HEK293 (cell line): ENCODE data around the gene SYNDIG1L.

ENCODE experiments used
- CTCF ChIA-PET: fragments of 350-600 bp; formaldehyde crosslinking; extraction: SDS; loops from one replicate; lab custom pipeline; 2021; ENCODE audit warnings: antibody characterized with exemption; lab: Yijun Ruan, JAX
- POLR2A ChIA-PET: fragments of 300-600 bp; formaldehyde crosslinking; extraction: SDS; loops from one replicate; lab custom pipeline; 2020; ENCODE audit warnings: antibody characterized with exemption, inconsistent platforms; lab: Yijun Ruan, JAX
- H3K27ac ChIP-seq: fragments of 200-500 bp; sonication (Bioruptor generic); 2 replicates; pipeline ENCODE4 v1.5.1; 2014; ENCODE audit warnings: low read depth, low read length, control low read depth, inconsistent platforms; ENCODE audit errors: extremely low read depth
- H3K36me3 ChIP-seq, 2 experiments: fragments of 200-500 bp in 1 of 2; sonication (Bioruptor generic) in 1 of 2; 1 replicate in 1 of 2; 2 replicates in 1 of 2; pipeline ENCODE4 v1.5.1; 2014 to 2017; ENCODE audit warnings: inconsistent platforms in 2 of 2, low read length in 2 of 2; ENCODE audit not compliant: control insufficient read depth in 2 of 2, insufficient read depth in 1 of 2
- H3K4me1 ChIP-seq: fragments of 200-500 bp; sonication (Bioruptor generic); 2 replicates; pipeline ENCODE4 v1.5.1; 2014; ENCODE audit warnings: mild to moderate bottlenecking, low read length, inconsistent platforms; ENCODE audit not compliant: control insufficient read depth, insufficient read depth
- H3K4me3 ChIP-seq: 2 replicates; pipeline ENCODE4 v1.5.1; 2011; ENCODE audit warnings: low read depth, mild to moderate bottlenecking, control low read depth, low read length, moderate library complexity
- H3K9me3 ChIP-seq: fragments of 200-500 bp; sonication (Bioruptor generic); 2 replicates; pipeline ENCODE4 v1.5.1; 2014; ENCODE audit warnings: low read depth, low read length, inconsistent platforms; ENCODE audit not compliant: control insufficient read depth, insufficient read depth
- ATF2 ChIP-seq: fragments of 450-650 bp; formaldehyde crosslinking; IDR thresholded peaks from 2 replicates; pipeline ENCODE4 v1.5.1; 2016; ENCODE audit warnings: missing biosample characterization, missing genetic modification characterization, low read depth
- HOXA7 ChIP-seq: sonication (generic); formaldehyde crosslinking; IDR thresholded peaks from 2 replicates; pipeline ENCODE4 v1.8.1; 2022; ENCODE audit warnings: missing genetic modification reagents, borderline replicate concordance
- PBX3 ChIP-seq: sonication (generic); formaldehyde crosslinking; IDR thresholded peaks from 2 replicates; pipeline ENCODE4 v1.8.1; 2022; ENCODE audit warnings: mild to moderate bottlenecking, moderate library complexity, missing genetic modification reagents
- ZIC2 ChIP-seq: fragments of 450-650 bp; formaldehyde crosslinking; IDR thresholded peaks from 2 replicates; pipeline ENCODE4 v1.5.1; 2016; ENCODE audit warnings: missing biosample characterization, missing genetic modification characterization
- ZNF121 ChIP-seq: fragments of 450-650 bp; formaldehyde crosslinking; IDR thresholded peaks from 2 replicates; pipeline ENCODE4 v1.5.1; 2016; ENCODE audit warnings: missing biosample characterization, missing genetic modification characterization
- ZNF239 ChIP-seq: fragments of 450-650 bp; formaldehyde crosslinking; IDR thresholded peaks from 2 replicates; pipeline ENCODE4 v1.5.1; 2016; ENCODE audit warnings: missing biosample characterization, missing genetic modification characterization
- ZNF391 ChIP-seq: fragments of 450-650 bp; formaldehyde crosslinking; IDR thresholded peaks from 2 replicates; pipeline ENCODE4 v1.5.1; 2016; ENCODE audit warnings: low read depth, missing biosample characterization, missing genetic modification characterization, borderline replicate concordance
- ZNF518A ChIP-seq: fragments of 450-650 bp; formaldehyde crosslinking; conservative IDR thresholded peaks from 2 replicates; pipeline ENCODE4 v1.5.1; 2016; ENCODE audit warnings: low read depth, missing biosample characterization, missing genetic modification characterization
- ZNF626 ChIP-seq: fragments of 450-650 bp; sonication (Bioruptor Pico); formaldehyde crosslinking; IDR thresholded peaks from 2 replicates; pipeline ENCODE4 v1.5.1; 2018; ENCODE audit warnings: missing biosample characterization, missing genetic modification characterization, inconsistent platforms
- ZNF629 ChIP-seq: fragments of 450-650 bp; formaldehyde crosslinking; IDR thresholded peaks from 2 replicates; pipeline ENCODE4 v1.5.1; 2017; ENCODE audit warnings: missing biosample characterization, missing genetic modification characterization
- ZNF660 ChIP-seq: fragments of 450-650 bp; IDR thresholded peaks from 2 replicates; pipeline ENCODE4 v1.5.1; 2018; ENCODE audit warnings: missing biosample characterization, mild to moderate bottlenecking, missing genetic modification characterization
- ZNF701 ChIP-seq: fragments of 450-650 bp; formaldehyde crosslinking; IDR thresholded peaks from 2 replicates; pipeline ENCODE4 v1.5.1; 2016; ENCODE audit warnings: missing biosample characterization, missing genetic modification characterization
- ZNF776 ChIP-seq: fragments of 450-650 bp; formaldehyde crosslinking; IDR thresholded peaks from 2 replicates; pipeline ENCODE4 v1.5.0; 2017; ENCODE audit warnings: missing biosample characterization, missing genetic modification characterization, borderline replicate concordance
- ZNF830 ChIP-seq: fragments of 450-650 bp; IDR thresholded peaks from 2 replicates; pipeline ENCODE4 v1.5.0; 2018; ENCODE audit warnings: missing biosample characterization, missing genetic modification characterization, low read depth, mild to moderate bottlenecking, moderate library complexity
- ZXDB ChIP-seq: fragments of 450-650 bp; formaldehyde crosslinking; IDR thresholded peaks from 2 replicates; pipeline ENCODE4 v1.5.1; 2016; ENCODE audit warnings: missing biosample characterization, missing genetic modification characterization
- TF ChIP-seq, protein P1 (sequence below): fragments of 450-650 bp; formaldehyde crosslinking; IDR thresholded peaks from 2 replicates; pipeline ENCODE4 v1.5.1; 2016; ENCODE audit warnings: missing biosample characterization, missing genetic modification characterization
- TF ChIP-seq, protein P2 (sequence below): fragments of 450-650 bp; formaldehyde crosslinking; IDR thresholded peaks from 2 replicates; pipeline ENCODE4 v1.5.1; 2016; ENCODE audit warnings: missing biosample characterization, missing genetic modification characterization, borderline replicate concordance
- TF ChIP-seq, protein P3 (sequence below): fragments of 450-650 bp; formaldehyde crosslinking; IDR thresholded peaks from 2 replicates; pipeline ENCODE4 v1.5.0; 2017; ENCODE audit warnings: missing biosample characterization, missing genetic modification characterization, borderline replicate concordance
- TF ChIP-seq, protein P4 (sequence below): fragments of 450-650 bp; formaldehyde crosslinking; IDR thresholded peaks from 2 replicates; pipeline ENCODE4 v1.5.1; 2016; ENCODE audit warnings: missing biosample characterization, missing genetic modification characterization

Gene SYNDIG1L

DNA sequence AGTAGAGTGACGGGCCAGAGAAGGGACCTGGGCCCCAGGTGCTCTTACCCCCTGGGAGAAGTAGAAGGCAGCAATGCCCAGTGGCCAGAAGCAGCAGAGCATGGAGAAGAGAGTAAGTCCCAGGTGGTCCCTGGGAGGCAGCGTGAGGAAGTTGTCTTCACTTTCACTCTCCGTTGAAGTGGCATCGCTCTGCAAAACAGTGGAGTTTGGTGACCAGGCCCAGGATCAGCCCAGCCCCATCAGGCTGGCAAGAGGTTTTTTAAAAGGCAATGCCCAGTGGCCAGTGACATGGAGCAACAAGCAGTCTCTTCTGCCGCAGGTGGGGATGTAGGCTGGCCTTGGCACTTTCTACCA is 18.2 kb downstream of the SYNDIG1L start:
- ChIA-PET CTCF (no interaction called here), POLR2A (no interaction called here)
- Histone ChIP-seq H3K27ac (no peak overlapping the region), H3K36me3 (no peaks in the 10 kb centered on the region), H3K4me1 (no peaks in the 10 kb centered on the region), H3K4me3 (no peak overlapping the region), H3K9me3 (no peaks in the 10 kb centered on the region)
- TF ChIP-seq, protein P1, sequence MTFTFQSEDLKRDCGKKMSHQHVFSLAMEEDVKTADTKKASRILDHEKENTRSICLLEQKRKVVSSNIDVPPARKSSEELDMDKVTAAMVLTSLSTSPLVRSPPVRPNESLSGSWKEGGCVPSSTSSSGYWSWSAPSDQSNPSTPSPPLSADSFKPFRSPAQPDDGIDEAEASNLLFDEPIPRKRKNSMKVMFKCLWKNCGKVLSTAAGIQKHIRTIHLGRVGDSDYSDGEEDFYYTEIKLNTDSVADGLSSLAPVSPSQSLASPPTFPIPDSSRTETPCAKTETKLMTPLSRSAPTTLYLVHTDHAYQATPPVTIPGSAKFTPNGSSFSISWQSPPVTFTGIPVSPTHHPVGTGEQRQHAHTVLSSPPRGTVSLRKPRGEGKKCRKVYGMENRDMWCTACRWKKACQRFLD: no peak
- TF ChIP-seq ZNF239 (tag by site-specific recombination) (no peak), ZNF776 (tag by site-specific recombination) (no peak), PBX3 (no peak), ZNF629 (tag by site-specific recombination) (no peak), ZNF660 (no peak), ZNF121 (tag by site-specific recombination) (no peak), HOXA7 (CRISPR knock-in tag) (no peak), ZXDB (no peak), ZNF391 (tag by site-specific recombination) (no peak), ZIC2 (tag by site-specific recombination) (no peak), ATF2 (tag by site-specific recombination) (no peak)
- TF ChIP-seq, protein P2, sequence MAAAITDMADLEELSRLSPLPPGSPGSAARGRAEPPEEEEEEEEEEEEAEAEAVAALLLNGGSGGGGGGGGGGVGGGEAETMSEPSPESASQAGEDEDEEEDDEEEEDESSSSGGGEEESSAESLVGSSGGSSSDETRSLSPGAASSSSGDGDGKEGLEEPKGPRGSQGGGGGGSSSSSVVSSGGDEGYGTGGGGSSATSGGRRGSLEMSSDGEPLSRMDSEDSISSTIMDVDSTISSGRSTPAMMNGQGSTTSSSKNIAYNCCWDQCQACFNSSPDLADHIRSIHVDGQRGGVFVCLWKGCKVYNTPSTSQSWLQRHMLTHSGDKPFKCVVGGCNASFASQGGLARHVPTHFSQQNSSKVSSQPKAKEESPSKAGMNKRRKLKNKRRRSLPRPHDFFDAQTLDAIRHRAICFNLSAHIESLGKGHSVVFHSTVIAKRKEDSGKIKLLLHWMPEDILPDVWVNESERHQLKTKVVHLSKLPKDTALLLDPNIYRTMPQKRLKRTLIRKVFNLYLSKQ: no peak
- TF ChIP-seq, protein P3, sequence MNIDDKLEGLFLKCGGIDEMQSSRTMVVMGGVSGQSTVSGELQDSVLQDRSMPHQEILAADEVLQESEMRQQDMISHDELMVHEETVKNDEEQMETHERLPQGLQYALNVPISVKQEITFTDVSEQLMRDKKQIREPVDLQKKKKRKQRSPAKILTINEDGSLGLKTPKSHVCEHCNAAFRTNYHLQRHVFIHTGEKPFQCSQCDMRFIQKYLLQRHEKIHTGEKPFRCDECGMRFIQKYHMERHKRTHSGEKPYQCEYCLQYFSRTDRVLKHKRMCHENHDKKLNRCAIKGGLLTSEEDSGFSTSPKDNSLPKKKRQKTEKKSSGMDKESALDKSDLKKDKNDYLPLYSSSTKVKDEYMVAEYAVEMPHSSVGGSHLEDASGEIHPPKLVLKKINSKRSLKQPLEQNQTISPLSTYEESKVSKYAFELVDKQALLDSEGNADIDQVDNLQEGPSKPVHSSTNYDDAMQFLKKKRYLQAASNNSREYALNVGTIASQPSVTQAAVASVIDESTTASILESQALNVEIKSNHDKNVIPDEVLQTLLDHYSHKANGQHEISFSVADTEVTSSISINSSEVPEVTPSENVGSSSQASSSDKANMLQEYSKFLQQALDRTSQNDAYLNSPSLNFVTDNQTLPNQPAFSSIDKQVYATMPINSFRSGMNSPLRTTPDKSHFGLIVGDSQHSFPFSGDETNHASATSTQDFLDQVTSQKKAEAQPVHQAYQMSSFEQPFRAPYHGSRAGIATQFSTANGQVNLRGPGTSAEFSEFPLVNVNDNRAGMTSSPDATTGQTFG (tag by site-specific recombination): no peak

DNA sequence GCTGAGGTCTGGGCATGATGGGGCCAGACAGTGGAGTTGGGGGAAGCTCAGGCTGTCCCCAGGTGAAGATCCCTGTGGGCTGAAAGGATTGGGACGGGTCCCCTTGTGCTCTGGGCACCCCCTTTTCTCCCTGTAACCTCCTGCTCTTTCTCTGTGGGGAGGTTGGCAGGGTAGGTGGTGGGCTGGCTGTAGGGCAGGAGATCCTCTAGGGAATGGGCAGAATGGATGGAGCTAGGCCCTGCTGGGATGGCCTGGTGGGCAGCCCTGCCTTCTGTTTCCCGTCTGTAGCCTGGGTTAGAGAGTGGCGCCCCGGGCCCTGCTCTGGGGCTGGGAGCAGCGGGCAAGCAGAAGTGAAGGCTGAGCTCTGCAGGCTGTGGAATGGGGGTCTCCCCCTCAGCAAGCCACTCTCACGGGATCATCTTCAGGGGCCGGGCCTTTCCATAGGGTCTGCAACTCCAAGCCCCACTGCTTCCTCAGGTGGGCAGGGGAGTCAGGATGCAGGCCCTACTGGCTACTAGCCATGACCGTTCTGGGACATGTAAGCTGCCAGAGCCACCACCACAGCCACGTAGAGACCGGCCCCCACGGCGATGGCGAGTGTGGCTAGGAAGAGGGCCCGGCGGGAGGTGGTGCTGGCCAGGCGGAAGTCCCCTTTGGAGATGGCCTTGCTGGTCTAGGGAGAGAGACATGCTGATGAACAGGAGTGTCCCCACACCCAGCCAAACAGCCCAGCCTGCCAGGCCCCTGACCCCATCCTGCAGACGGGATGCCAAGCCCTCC is 18.8 kb downstream of the SYNDIG1L start:
- CTCF ChIA-PET: no interaction called here
- H3K9me3 ChIP-seq: no peaks in the 10 kb centered on the region
- POLR2A ChIA-PET: no interaction called here
- no peaks in the 10 kb centered on the region for H3K36me3 ChIP-seq
- H3K27ac ChIP-seq: no peak overlapping the region
- H3K4me1 ChIP-seq: no peaks in the 10 kb centered on the region
- H3K4me3 ChIP-seq: no peak overlapping the region
- TF ChIP-seq ZNF518A (tag by site-specific recombination): no peak
- no peak for TF ChIP-seq ZNF830 (tag by site-specific recombination)
- no peak for TF ChIP-seq ZNF626
- TF ChIP-seq, protein P4, sequence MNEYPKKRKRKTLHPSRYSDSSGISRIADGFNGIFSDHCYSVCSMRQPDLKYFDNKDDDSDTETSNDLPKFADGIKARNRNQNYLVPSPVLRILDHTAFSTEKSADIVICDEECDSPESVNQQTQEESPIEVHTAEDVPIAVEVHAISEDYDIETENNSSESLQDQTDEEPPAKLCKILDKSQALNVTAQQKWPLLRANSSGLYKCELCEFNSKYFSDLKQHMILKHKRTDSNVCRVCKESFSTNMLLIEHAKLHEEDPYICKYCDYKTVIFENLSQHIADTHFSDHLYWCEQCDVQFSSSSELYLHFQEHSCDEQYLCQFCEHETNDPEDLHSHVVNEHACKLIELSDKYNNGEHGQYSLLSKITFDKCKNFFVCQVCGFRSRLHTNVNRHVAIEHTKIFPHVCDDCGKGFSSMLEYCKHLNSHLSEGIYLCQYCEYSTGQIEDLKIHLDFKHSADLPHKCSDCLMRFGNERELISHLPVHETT (tag by site-specific recombination): no peak
- TF ChIP-seq ZNF701 (tag by site-specific recombination): no peak
